Activated T-cell treated with anti-CD3 and anti-CD28 coated beads for 1 hour (primary cell): Measurements from ENCODE around the gene KCNJ5.

Experiments used
- DNase-seq: peaks from one replicate; pipeline ENCODE4 v3.0.0-alpha.2; 2020; ENCODE audit warnings: low read depth

KCNJ5 gene

DNA sequence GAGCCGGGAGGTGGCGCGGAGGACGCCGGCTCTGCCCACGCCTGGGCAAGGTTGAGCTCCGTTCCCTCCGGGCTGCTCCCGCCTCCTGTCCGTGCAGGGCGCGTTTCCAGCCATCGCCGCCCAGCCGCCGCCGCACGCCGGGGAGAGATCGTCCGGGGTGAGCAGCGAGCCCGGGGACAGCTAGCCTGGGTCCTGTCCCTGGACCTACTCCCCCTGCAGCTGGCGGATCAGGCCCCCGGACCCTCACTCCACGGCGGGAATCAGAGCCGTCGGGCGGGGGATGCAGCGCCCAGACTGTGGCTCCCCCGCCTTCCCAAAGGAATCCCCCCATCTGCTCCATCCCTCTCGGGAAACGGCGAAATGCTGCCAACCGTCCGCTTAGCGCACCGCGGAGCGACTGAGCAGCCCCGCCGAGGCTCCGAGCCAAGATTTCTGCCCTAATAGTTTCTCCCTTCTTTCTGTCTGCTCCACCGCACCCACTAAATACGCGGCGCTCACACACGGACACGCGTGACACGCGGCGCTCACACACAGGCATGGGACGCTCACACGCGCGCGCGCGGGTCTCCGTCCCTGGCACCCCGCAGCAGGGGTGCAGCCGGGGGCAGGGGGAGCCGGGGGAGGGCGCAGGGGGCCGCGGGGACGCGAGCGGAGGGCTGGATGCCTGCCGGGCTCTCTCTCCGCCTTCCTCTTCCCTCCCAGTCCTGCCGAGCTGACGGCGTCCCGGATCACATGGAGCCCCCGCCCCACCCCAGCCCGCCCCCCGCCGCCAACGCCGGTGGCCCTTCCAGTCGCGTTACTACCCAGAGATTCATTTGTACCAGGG lies at the start of gene KCNJ5:
Gene KCNJ5 (plus strand): TSS at position 814 of the 826 bp plus-strand sequence. CDS start 19,918 bp downstream, outside the sequence.
- no peak for DNase-seq

DNA sequence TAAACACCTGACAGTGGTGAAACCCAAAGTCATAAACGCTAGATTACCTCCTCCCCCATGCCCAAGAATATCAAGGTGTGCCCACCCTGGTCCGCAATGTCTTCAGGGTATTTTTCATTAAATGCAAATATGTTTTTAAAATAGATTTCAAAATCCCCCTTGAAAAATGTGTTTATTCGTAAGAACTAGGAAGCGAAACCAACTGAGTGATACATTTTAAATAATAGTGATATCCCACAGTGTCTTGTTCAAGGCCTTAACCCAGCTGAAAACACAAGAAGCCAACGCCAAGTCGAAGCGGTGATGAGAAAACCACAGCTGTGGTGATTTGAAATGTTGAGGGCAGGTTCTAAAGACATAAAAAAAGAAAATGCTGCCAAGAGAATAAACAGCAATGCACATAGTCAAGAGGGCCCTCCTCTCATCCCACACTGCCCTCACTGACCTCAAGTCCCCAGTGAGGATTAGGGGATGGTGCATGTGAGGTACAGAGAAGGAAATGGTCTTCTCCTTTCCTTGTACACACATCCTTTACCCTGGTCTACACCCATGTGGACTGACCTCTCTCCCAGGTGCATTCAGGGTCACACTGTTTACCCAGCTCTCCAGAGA lies 49.6 kb upstream of the KCNJ5 start:
- no peak for DNase-seq

DNA sequence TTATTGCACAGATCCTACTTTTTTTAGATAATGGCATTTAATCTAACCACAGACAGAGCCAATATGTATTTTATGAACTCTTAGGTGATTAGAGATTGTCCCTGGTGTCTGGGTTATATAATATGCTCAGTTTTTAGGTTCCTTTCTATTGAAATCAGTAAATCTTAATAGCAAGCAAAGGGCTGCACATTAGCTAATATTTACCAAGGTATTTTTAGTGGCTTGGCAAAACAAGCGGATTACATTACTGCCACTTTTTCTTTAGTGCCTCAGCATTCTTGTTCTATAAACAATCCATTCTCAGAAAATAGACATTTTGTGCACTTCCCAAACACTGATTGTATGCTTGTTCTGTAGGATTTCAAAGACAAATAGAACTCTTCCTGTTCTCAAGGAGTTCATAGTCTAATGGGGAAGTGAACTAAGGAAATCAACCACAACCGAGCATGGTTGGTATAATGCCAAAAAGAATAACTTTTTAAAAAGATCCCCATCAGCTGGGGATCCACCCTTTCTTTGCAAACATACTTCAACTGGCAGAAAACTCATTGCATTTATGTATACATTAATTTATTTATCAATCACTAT lies 47.9 kb upstream of the KCNJ5 start:
- DNase-seq = no peak

DNA sequence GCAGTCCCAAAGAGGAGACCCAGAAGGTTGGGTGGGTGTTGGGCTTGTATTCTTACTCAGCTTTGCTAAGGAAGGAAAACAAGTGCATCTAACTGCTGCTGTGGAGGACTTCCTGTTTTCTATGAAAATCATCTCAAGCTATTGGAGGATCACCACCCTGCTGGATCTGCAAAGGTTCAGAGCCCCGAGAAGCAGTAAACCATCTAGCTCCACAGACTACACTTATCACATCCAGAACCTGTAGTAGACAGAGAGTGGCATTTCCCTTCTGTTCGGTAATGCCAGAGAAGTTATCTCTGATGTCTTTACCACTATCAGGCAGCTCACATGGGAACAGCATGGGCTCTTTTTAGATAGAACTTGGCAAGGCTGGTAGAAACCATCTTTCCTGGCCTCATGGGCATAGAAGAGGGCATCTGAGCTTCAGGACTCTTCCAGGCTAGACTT lies 45.8 kb upstream of the KCNJ5 start:
- DNase-seq = no peak

- DNase-seq = no peak
These were observed 44.2 kb upstream of the KCNJ5 start for GRCh38 chr11:128846985-128847384.

- DNase-seq = peak; percentile 70
These were observed 42.2 kb upstream of the KCNJ5 start for GRCh38 chr11:128848815-128849455.

DNA sequence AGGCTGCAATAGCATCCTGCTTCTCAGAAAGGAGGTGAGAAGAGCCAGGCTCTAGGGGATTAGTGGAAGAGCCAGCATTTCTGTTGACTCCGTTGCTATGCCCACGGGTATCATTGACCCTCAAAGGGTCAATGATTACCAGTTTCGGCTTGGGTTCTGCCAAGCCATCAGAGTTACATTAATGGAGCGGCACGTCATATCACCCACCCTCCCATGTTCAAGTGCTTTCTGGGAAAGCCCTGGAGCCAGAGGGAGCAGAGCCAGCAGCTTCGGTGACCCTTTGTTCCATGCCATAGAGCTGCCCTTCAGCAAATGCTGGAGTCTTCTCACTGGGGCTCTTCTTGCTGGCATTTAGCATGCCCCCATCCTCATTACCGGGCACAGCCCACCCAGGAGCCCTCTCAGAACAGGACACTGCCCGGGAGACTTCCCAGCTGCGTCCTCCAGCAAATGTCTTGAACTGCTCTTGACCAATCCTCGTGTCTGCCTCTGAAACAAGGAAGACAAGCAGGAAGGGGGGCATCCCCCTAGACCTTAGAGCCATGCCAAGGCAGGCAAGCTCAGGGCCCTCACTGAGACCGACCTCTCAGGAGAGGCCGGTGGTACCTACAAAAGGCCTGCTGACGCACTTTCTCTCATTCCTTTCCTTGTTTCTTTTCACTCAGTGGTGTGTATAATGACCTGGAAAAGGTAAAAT lies 38.7 kb upstream of the KCNJ5 start:
- DNase-seq = no peak

- no peak for DNase-seq
These were observed 37.6 kb upstream of the KCNJ5 start for GRCh38 chr11:128853559-128853958.

GRCh38 chr11:128854841-128855240 lies 36.3 kb upstream of the KCNJ5 start:
- no peak for DNase-seq

DNA sequence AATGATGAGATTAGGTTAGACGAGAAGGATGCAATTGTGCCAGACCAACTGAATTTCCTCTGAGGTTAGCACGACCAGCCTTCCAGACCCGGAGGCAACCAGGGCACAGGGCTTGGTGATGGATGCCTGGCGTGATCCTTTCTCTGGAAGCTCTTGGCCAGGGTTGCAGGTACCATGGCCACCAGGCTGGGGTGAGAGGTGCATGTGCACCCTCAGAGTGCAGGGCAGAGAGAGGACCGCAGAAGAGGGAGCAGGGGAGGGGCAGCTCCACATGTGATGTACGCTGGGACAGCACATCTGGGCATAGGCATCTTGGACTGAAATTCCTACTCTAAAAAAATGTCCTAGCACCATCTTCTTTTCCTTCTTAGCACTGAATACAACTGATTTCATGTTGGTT lies 34.9 kb upstream of the KCNJ5 start:
- DNase-seq = no peak

DNA sequence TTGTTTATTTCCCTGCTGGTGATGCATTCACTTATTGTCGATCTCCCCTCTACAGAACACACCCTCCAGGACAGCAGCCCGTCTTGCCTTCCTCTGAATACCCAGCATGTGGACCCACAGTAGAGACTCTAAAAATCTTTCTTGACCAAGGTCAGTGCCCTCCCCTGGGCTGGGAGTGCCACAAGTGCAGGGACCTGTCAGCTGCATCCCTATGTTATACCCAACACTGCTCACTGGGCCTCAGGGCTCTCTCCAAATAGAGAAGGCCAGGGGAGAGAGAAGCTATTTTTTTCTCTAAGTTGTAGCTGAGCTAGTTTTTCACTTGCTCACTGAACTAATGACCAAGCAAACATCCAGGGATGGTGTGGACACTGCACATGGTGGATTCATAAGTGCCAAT lies 33.8 kb upstream of the KCNJ5 start:
- no peak for DNase-seq

DNA sequence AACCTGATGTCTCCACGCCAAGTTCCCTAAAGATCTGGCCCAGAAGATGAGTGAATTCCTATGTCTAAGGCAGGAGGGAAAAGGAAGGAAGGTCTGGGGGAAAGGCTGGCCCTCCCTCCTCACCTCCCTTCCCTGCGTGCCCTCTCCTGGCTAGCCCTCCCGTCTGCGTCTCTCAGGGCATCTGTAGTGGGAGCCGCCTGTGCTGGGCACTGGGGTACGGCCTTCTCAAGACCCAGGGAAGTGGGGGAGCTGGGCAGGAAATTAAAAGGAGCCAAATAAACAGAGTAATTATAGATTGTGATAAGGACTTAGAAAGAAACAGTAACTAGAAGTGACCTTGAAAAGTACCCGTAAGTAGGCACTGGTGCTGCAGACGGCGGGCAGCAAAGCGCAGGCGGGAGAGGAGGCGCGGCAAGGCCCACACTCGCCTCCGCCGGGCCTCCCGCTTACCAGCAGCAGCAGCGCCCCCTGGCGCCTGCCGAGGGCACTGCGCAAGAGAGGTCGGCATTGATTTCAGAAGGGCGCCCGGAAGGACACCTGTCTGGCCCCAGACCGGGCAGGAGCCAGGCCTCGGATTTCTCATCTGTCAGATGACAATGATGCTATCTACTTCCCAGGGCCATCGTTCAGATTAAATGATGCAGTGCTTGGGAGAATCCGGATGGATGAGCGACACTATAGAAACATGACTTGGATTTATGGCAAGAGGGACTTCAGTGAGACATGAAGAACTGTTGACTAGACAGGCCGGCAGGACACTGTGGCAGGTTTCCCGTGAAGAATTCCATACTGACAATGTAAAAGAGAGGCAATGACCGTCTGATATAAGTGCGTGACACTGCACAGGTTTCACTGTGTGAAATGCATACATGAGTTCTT lies 31.4 kb upstream of the KCNJ5 start:
- peak; percentile 69 for DNase-seq

DNA sequence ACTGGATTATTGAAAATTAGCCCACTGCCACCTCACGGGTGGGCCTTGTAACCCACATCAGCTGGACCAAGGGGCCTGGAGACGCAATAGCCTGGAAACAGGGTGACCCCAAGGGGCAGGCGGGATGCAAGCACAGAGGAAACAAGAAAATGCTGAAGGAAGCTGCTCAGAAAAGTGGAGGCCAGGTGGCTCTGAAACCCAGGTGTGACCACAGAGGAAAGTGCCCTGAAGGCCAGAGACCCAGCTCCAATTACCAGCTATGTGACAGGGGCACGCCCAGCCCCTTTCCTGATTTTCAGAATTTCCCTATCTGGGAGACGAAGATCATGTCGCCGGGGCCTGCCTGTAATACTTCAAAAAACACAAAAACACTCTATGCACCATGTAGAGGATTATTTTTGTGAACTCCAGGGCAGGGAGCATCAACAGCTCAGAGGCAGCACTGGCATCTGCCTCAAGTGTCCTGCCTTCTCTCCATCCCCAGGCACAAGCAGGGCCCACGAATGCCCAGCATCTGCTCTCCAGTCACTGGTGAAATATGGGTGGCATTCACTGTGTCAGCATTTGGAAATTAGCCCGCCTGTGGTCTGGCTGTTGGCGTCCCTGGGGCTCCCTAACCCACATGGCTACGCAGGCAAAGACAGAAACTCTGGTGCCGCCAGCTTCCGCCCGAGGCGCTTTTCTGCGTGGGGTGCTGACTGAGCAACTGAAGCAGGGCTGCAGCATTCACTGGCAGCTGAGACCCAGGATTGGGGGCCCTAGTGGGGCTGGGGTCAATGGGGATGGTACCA lies 30.4 kb upstream of the KCNJ5 start:
- no peak for DNase-seq

DNA sequence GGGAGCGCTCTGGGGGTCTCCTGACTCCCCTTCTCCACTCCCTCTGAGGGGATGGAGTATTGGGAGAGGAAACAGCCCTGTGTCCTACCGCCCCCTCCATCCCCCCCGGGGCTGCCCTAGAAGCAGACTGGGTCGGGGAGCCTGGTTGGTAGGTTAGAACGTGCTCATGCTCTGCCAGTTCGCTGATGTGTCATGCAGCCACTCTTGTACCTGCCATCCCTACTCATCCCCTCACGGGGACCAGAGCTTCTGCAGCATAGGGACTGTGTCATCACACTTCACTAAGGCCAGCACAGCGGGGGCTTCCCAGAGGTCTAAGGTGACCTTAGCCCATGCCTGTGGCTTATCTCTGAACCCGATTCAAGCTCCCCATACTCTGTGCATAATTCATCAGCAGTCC lies 28.8 kb upstream of the KCNJ5 start:
- no peak for DNase-seq

- DNase-seq = no peak
These were observed 28.1 kb upstream of the KCNJ5 start for GRCh38 chr11:128862908-128863660.

DNA sequence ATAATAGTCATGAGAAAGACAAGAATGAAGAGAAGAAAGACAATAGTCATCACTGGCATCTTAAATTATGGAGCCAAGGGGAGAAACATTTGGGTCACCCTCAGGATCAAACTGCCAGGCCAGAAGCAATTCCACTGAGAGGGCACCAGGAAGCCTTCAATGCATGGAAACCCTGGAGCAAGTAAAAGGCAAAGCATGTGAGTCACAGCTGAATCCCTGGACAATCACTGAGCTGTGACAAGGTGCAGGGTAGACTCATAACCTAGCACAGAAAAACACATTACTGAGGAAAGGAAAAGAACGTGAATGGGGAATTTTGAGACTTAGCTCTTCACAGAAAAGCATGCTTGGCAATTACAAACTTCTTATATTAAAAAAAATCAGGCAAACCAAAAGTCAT lies 25.7 kb upstream of the KCNJ5 start:
- DNase-seq = no peak

GRCh38 chr11:128867277-128867676 lies 23.9 kb upstream of the KCNJ5 start, which contains the start of gene KCNJ1:
KCNJ1 (minus strand) TSS chr11:128867296; CDS start chr11:128840243, 27,053 bp downstream.
- no peak for DNase-seq

- DNase-seq = no peak
These were observed 22.1 kb upstream of the KCNJ5 start for GRCh38 chr11:128868841-128869671.
